ENCODE measurements around the gene AOPEP. TPM values are rescaled to one million over a fixed set of nuclear protein-coding genes. Genes with fewer than 3 reads are reported as not detected.
A peak's percentile ranks its signal among the peaks of the same experiment; 100 is the strongest.

The AOPEP gene
- total and polyA plus RNA-seq, 2 of the 13 experiments (the other 11 are each of a cell fraction or from before 2014, with no cell fraction given) = 22.2 to 41.6 TPM

- 31% methylated on average over 4 of the region's 4 CpGs for WGBS (ENCODE audit: low lambda C conversion rate)
- no peaks in the 10 kb centered on the region for H3K36me3 ChIP-seq (replicated peaks in 1 of 2; ENCODE audit: control insufficient read depth in 1 of 2, insufficient read depth in 2 of 2, low read length in 2 of 2)
- no peaks in the 10 kb centered on the region for H3K27me3 ChIP-seq (ENCODE audit: control insufficient read depth in 1 of 2, insufficient read depth in 2 of 2, low read length in 2 of 2)
- CTCF ChIA-PET (ENCODE audit: low intra/inter-chr PET ratio, low total read pairs) = no interaction called here
- intact Hi-C loops (cut with micrococcal nuclease; ENCODE audit: unreplicated experiment) = no loop called here
- no peaks in the 10 kb centered on the region for H3K9me3 ChIP-seq (ENCODE audit: low read length)
- H3K9ac ChIP-seq (ENCODE audit: insufficient read depth, low read depth, low read length) = peak overlapping the region; percentile 47; the same call in 1 of the 2 replicates
- H3K4me1 ChIP-seq (ENCODE audit: insufficient read depth, low read length) = peaks cover 40% of the 10 kb centered on the region
- in situ Hi-C loops (cut with HindIII; ENCODE audit: extremely low pct_ligation_motif_present, low pct_unique_long_range_greater_than_20kb) = no loop called here
- peak; percentile 58 for DNase-seq (ENCODE audit: low spot score)
- POLR2A ChIA-PET = interaction anchor here (1.5 kb wide), 1 partner anchor 149 kb away, joined by 4 read pairs; no protein-coding TSS in a partner anchor
- peaks cover 2% of the 10 kb centered on the region for H3K79me2 ChIP-seq (ENCODE audit: insufficient read depth, low read length)
- H3K27ac ChIP-seq (ENCODE audit: extremely low read length, insufficient read depth, low read length) = peak overlapping the region; percentile 52
- peak overlapping the region in 2 of 3 experiments; percentile 3 to 12; a peak in 2 of 6 replicates for H3K4me3 ChIP-seq (replicated peaks in 1 of 3; ENCODE audit: insufficient read depth in 1 of 3, low read depth in 2 of 3, low read length in 3 of 3)
- ATAC-seq = peak; percentile 73
- H4K20me1 ChIP-seq (ENCODE audit: insufficient read depth, low read length) = no peaks in the 10 kb centered on the region
- H3K4me2 ChIP-seq (ENCODE audit: low read depth, low read length) = peak overlapping the region; percentile 61
- BruUV-seq (replicated peaks) = no TSS peak
- peak; percentile 28 for FAIRE-seq
- peak overlapping the region; percentile 35 for H2AFZ ChIP-seq (ENCODE audit: low read length)
- TF ChIP-seq KAT8 (CRISPR knock-in tag; IDR thresholded peaks at IDR 0.05) (no peak), ZMYM3 (CRISPR knock-in tag; IDR thresholded peaks at IDR 0.05) (0 out of 2 replicates have a peak, but pooled peaks have one; percentile 30), HNRNPL (IDR thresholded peaks at IDR 0.05; ENCODE audit: low read depth, low read length) (no peak), NFE2L2 (IDR thresholded peaks at IDR 0.05; ENCODE audit: low read length) (no peak), ATF7 (IDR thresholded peaks at IDR 0.05) (no peak), ATF7 (CRISPR knock-in tag; IDR thresholded peaks at IDR 0.05) (no peak), ZNF709 (CRISPR knock-in tag; IDR thresholded peaks at IDR 0.05) (peak; percentile 77; the same call in 1 of the 2 replicates), TEAD3 (CRISPR knock-in tag; optimal IDR thresholded peaks at IDR 0.05; ENCODE audit: borderline replicate concordance) (peak; percentile 57), ARID5B (CRISPR knock-in tag; IDR thresholded peaks at IDR 0.05) (0 out of 2 replicates have a peak, but pooled peaks have one; percentile 26), RAD51 (IDR thresholded peaks at IDR 0.05; ENCODE audit: borderline replicate concordance) (no peak), PCBP2 (optimal IDR thresholded peaks at IDR 0.05; ENCODE audit: low read depth, low read length, poor library complexity, severe bottlenecking) (no peak), NR2F1 (CRISPR knock-in tag; IDR thresholded peaks at IDR 0.05) (no peak), ZFX (CRISPR knock-in tag; IDR thresholded peaks at IDR 0.05; ENCODE audit: low read depth) (peak; percentile 28; the same call in 1 of the 2 replicates), STAT6 (CRISPR knock-in tag; IDR thresholded peaks at IDR 0.05; ENCODE audit: borderline replicate concordance) (no peak), ATRX (CRISPR knock-in tag; IDR thresholded peaks at IDR 0.05; ENCODE audit: borderline replicate concordance) (no peak), ELF1 (CRISPR knock-in tag; IDR thresholded peaks at IDR 0.05) (0 out of 2 replicates have a peak, but pooled peaks have one; percentile 25), MEIS1 (CRISPR knock-in tag; IDR thresholded peaks at IDR 0.05; ENCODE audit: borderline replicate concordance) (no peak), ZNF784 (CRISPR knock-in tag; IDR thresholded peaks at IDR 0.05; ENCODE audit: borderline replicate concordance) (no peak), SOX5 (CRISPR knock-in tag; IDR thresholded peaks at IDR 0.05; ENCODE audit: borderline replicate concordance) (0 out of 2 replicates have a peak, but pooled peaks have one; percentile 19)
Observed at GRCh38 chr9:94843134-94843533, 116.6 kb downstream of the AOPEP start.
